ENCODE measurements around the gene WDR90.

Gene WDR90

DNA sequence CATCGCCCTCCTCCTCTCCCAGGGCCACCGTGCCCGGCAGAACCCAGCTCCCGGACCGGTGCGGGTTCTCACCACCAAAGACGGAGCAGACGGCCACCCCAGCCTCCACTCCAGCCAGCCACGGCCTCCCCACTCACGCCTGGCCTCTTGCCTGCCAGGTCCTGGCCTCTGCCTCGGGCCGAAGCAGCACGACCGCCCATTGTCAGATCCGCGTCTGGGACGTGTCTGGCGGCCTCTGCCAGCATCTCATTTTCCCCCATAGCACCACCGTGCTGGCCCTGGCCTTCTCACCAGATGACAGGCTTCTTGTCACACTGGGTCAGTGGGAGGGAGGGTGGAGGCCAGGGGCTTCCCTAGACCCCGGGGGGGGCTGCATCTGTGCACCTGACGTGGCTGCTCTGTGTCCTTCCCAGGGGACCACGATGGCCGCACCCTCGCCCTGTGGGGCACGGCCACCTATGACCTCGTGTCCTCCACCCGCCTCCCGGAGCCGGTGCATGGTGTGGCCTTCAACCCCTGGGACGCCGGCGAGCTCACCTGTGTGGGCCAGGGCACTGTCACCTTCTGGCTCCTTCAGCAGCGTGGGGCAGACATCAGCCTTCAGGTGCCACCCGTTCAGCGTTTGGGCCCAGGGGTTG is 12.1 kb downstream of the WDR90 start:
- DNase-seq = no peak

DNA sequence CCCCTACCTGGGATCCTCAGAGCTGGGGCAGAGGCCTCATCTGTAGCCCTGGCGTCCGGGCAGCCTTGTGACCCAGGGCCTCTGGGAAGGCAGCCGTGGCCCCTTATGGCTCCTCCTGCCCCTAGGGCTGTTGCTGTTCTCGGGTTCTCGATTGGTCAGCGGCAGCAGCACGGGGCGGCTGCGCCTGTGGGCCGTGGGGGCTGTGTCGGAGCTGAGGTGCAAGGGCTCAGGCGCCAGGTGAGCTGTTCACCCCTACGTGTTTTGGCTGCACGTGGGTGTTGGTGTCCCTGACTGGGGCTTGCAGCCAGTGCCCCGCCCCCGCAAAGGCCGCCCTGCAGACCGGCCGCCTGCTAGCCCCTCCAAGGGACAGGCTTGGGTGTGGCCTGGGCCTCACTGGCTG is 12.9 kb downstream of the WDR90 start:
- DNase-seq = no peak

DNA sequence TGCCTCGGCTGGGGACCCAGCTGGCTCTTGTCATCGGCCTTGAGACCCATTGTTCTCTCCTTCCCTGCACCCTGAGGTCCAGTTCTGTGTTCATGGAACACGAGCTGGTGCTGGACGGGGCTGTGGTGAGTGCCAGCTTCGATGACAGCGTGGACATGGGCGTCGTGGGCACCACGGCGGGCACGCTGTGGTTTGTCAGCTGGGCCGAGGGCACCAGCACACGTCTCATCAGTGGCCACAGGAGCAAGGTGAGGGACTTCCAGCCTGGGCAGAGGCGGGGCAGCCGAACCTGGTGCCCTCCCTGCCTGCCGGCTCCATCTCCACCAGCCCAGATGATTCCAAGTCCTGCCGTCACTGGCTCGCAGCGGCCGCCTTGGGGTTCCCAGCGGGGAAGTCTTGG is 13.4 kb downstream of the WDR90 start:
- no peak for DNase-seq

DNA sequence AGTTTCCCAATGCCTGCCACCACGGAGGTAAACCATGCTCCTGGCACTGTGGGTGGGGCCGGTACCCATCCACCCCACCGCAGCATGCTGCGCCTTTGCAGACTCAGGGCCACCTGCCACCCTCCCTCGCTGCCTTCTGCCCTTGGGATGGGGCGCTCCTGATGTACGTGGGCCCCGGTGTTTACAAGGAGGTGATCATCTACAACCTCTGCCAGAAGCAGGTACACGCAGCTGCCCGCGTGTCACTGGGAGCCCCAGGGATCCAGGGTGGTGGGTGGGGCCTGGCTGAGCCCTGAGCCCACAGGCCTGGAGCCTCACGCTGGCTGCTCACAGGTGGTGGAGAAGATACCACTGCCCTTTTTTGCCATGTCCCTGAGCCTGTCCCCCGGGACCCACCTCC is 17.4 kb downstream of the WDR90 start:
- no peak for DNase-seq

DNA sequence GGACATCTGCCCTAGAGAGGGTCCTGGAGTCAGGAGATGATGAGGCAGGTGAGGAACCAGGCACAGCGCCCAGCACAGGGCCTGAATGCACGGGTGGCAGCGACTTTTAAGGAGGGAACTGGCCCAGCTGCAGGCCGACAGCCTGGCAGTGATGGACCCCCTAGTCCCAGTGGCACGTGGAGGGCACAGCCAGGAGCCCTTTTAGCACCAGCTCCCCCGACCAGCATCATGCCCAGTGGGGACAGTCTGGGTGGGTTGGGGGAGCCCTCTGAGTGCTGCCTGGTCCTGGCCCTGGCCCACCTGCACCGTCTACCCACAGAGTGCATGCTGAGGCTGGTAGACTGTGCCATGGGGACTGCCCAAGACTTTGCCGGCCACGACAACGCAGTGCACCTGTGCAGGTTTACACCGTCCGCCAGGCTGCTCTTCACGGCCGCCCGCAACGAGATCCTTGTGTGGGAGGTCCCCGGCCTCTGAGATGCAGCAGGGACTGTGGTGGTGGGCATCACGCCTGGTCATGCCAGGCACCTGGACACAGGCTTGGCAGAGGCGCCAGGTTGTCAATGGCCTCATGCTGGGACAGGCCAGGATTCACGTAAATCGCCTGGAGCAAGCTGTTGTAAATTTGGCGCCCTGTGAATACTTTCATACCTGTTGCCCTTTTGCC is 18.1 kb downstream of the WDR90 start:
- DNase-seq = no peak

DNA sequence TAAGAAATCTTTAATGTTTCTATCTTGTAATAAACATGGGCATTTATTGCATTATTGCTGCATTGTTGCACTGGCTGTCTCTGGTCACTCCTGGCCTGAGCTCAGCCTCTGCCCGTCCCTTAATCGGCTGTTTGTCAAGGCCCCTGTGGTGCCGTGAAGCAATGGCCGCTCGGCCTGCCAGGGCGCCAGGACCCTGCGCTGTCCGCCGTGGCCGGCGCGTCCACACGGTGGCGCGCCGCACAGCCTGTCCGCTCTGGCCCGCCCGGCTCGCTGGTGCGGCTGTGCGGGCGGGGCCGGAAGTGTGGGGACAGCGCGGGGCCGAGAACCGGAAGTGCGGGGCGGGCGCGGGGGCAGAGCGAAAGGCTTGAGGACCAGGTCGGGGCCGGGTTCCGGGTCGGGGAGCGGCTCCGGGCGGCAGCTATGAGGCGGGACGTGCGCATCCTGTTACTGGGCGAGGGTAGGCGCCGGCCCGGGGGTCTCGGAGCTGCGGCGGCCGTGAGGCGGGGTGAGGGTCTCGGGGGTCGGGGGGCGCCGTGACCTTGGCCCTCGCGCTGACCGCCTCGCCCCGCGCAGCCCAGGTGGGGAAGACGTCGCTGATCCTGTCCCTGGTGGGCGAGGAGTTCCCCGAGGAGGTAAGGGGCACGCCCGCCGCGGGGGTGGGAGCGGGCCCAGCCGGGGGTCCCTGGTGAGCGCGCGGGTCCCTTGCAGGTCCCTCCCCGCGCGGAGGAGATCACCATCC is 18.8 kb downstream of the WDR90 start, which contains the start of gene RHOT2:
Gene RHOT2, plus strand, starts transcription at position 353 of the 739 bp plus-strand sequence. Its CDS starts 68 bp downstream, at position 421.
- DNase-seq = peak; percentile 67

DNA sequence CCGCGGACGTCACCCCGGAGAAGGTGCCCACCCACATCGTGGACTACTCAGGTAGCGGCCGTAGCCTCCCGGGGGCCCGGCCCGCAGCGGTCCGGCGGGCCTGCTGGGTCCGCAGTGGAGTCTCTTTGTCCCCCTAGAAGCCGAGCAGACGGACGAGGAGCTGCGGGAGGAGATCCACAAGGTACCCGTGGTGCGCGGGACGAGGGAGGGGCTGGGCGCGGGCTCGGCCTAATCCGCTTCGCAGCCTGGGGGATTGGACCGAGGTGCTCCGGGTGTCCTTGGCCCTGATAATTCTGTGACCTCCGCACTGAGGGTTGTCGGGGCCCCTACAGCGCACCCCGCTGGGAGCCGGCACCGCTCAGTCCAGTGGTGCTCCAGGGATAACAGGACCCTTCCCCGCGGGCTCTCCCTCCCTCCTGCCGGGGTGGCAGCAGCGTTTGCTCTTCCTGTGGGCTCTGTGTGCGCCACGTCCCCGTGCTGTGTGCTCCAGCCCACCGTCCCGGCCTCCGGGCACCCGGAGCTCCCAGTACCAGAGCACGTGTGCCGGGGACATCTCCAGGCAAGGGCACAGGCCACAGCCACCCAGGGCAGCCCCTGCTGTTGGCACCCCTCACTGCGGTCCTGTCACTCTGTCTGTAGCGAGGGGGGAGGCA is 19.5 kb downstream of the WDR90 start:
- no peak for DNase-seq

DNA sequence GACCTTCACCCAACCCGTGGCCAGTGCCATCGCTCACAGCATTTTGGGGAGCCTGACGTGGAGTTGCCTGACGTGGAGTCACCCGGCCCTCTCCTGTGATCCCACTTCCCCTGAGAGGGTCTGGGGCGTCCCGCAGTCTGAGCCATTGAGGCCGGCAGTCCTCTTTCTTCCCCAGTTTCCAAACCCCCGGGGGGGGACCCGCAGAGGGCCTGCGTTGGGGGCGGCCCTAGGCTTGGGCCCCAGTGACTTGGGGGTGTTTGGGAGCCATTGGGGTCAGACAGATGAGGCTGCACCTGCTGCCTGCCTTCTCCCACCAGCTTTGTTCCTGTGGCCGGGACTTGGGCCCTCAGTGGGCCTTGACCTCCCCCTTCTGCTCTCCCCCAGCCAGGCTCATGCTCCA is 20.5 kb downstream of the WDR90 start:
- DNase-seq = no peak

DNA sequence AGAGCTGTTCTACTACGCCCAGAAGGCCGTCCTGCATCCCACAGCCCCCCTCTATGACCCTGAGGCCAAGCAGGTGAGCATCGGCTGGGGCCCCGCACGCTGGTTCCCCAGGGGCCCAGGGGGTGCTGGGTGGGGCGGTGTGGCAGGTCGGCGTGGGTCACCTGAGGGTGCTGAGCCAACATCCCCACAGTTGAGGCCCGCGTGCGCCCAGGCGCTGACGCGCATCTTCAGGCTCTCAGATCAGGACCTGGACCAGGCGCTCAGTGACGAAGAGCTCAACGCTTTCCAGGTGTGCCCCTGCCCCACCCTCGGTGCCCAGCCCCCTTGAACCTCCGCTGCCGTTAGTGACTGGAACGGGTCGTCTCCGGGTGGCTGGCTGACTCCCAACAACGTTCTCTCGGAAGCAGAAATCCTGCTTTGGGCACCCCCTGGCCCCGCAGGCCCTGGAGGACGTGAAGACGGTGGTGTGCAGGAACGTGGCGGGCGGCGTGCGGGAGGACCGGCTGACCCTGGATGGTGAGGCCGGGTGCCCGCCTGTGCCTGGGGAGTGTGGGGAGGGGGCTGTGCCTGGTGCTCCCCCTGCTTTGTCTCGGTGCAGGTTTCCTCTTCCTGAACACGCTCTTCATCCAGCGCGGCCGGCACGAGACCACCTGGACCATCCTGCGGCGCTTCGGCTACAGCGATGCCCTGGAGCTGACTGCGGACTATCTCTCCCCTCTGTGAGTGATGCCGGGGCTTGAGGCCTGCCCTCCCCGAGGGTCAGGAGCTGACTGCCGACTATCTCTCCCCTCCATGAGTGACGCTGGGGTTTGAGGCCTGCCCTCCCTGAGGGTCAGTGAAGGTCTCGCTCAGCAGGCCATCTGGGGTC is 21.6 kb downstream of the WDR90 start:
- DNase-seq = no peak

DNA sequence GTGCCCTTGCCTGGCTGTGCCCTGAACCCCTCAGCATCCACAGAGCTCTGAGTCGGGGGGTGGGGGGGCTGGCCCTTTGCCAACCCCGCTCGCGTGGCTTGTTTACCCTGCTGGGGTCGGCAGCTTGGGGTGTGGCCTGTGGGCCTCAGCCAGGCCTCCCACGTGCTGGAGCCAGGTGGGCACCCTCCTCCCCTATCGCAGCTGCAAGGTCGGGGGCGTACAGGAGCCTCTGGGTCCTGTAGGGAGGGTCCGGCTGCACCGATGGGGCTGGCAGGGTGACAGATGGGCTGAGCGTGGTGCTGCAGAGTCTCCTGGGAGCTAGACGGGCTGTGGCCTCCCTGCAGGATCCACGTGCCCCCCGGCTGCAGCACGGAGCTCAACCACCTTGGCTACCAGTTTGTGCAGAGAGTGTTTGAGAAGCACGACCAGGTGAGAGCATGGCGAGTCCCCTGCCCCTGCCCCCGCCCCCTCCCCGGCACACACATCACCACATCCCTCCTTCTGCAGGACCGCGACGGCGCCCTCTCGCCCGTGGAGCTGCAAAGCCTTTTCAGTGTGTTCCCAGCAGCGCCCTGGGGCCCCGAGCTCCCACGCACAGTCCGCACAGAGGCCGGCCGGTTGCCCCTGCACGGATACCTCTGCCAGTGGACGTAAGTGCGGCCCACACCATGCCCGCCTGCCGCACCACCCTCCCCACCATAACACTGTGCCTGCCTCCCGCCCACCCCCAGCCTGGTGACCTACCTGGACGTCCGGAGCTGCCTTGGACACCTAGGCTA is 22.4 kb downstream of the WDR90 start:
- DNase-seq = no peak

DNA sequence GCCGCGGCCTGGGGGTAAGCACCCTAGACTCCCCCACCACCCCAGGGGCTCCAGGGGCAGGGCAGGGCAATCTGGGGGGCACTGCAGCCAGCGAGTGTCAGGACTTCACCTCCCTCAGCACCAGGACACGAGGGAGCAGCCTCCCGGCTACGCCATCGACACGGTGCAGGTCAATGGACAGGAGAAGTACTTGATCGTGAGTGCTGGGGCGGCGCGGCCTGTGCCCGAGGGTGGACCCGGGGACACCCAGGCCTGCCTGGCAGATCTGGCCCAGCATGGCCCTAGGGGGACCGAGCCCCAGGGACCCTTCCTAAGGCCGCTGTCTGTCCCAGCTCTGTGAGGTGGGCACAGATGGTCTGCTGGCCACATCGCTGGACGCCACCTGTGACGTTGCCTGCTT is 23.2 kb downstream of the WDR90 start:
- DNase-seq = no peak

DNA sequence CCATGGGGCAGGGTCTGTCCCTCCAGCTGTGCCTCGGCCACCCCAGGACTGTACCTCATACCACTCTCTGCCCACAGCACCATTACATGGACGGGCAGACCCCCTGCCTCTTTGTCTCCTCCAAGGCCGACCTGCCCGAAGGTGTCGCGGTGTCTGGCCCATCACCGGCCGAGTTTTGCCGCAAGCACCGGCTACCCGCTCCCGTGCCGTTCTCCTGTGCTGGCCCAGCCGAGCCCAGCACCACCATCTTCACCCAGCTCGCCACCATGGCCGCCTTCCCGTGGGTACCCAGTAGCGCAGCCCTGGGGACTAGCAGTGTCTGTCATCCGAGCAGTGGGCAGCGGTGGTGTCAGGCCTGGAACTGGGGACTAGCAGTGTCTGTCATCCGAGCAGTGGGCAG is 23.7 kb downstream of the WDR90 start:
- DNase-seq = no peak

DNA sequence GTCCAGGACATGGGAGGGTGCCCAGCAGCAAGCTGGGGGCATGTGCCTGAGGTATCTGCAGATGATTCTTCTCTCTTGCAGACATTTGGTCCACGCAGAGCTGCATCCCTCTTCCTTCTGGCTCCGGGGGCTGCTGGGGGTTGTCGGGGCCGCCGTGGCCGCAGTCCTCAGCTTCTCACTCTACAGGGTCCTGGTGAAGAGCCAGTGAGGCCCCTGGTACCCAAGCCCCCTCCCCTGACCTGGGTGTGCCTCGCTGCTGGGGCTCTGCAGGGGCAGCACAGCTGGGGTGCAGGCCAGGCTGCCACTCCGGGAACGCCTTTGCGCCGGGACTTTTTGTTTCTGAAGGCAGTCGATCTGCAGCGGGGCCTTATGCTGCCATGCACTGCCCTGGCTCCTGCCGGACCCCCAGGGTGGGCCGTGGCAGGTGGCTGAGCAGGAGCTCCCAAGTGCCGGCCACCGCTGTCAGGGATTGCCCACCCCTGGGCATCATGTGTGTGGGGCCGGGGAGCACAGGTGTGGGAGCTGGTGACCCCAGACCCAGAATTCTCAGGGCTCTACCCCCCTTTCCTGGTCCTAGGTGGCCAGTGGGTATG is 24.3 kb downstream of the WDR90 start:
- no peak for DNase-seq

DNA sequence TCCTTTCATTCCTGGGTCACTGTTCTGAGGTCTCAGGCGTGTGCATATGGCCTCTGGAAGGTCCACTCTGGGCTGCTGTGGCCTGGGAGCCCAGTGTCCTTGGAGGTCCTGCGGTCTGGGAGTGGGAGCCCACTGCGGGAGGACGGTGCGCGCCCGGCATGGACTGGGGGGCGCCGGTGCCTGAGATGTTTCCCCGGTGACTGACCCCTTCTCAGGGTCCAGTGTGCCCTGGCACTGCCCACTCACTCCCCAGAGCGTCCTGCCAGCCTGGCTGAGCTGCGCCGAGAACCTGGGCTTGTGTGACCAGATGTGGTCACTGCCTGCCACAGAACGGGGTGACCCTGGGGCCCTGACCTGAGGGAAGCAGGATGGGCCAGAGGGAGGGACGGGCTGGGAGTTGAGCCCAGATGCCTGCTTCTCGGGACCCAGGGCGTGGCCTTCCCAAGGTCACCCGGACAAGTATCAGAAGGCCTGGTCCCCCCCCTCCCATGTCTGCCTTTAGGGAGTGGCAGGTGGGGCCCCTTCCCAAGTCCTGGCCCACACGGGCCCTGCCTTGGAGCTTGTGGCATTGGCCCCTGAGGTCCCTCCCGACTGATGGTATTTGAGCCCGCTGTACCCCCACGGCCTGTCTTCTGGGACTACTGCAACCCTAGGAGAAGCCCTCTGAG is 25.2 kb downstream of the WDR90 start:
- DNase-seq = no peak

DNA sequence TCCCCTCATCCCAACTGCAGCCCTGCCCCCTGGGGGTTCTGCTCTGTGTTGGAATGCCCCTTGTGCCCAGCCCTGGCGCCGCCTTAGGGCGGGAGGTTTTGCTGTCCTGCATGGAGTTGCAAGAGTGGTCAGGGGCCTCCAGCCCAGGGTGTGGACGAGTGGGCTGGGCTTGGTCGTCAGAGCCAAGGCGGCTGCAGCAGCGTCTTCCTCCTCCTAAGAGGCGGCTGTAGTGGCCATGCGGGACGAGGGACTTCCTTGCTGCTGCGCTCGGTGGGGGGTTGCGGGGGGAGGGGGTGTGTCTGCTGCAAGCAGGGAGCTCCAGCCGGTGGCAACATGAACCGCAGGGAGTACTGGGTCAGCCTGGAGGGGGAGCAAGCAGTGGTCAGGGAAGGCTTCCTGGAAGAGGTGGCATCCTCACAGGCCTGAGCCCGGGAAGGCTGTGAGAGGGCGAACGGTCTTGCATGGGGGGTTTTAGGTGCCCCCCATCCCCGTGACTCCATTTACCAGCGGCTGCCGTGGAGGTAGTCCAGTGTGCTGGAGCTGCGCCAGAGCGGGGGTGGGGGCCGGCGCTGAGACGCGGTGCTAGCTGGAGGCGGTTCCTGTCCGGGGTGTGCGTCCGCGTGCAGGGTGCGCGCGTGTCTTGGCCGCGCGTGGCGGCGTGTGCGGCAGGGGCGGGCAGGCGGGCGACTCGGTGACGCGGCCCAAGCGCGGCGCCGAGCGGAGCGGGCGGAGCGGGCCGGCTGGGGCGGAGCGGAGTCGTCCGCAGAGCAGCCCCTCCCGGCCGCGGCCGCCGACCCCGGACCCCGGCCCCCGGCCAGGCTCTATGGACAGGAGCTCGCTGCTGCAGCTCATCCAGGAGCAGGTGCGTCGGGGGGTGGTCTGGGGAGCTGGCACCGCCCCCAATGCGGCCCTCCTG is 26.1 kb downstream of the WDR90 start, which contains the start of gene RHBDL1:
Gene RHBDL1, plus strand, starts transcription at position 704 of the 916 bp plus-strand sequence. Its CDS starts 120 bp downstream, at position 824.
- DNase-seq = no peak

DNA sequence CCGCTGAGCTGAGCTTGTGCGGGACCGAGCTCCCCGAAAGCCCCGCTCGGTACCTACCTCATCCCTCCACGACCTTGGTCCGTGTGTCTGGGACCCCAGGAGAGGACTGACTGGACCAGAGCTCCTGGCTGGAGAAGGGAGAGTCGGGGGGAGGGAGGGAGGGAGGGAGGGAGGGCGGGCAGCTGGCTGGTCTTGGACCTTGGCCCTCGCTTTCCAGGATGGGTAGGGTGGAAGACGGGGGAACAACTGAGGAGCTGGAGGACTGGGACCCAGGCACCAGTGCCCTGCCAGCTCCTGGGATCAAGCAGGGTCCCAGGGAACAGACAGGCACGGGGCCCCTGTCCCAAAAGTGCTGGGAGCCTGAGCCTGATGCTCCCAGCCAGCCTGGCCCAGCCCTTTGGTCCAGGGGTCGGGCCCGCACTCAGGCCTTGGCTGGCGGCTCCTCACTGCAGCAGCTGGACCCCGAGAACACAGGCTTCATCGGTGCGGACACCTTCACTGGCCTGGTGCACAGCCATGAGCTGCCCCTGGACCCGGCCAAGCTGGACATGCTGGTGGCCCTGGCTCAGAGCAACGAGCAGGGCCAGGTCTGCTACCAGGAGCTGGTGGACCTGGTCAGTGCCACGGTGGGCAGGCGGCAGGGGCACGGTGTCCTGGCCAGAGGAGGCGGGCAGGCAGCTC is 26.9 kb downstream of the WDR90 start:
- DNase-seq = no peak

DNA sequence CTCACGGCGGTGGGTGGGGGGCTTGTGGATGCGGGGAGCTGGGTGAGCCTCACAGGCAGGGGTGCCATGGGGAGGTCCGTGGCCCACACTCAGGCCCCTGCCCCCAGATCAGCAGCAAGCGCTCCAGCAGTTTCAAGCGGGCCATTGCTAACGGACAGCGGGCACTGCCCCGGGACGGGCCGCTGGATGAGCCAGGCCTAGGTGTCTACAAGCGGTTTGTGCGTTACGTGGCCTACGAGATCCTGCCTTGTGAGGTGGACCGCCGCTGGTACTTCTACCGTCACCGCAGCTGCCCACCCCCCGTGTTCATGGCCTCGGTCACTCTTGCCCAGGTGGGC is 27.4 kb downstream of the WDR90 start:
- no peak for DNase-seq

DNA sequence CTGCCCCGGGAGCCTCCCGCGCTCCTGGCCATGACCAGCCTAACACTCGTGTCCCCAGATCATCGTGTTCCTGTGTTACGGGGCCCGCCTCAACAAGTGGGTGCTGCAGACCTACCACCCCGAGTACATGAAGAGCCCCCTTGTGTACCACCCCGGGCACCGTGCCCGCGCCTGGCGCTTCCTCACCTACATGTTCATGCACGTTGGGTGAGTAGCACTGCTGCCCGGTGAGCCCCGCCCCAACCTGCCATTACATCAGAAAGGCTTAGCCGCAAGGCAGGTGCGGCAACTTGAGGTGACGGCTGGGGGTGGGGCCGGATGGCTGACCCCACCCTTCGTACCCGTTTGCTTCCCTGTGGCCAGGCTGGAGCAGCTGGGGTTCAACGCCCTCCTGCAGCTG is 27.7 kb downstream of the WDR90 start:
- peak; percentile 55 for DNase-seq

All from NCI-H1417 treated with DMSO at 0.1 percent for 48 hours (cell line).